ENCODE data around the gene SPEF2. TPM values are rescaled to one million over a fixed set of nuclear protein-coding genes. Genes with fewer than 3 reads are reported as not detected.

SPEF2 gene
- total RNA-seq, 2 experiments from 2014 or later = 6.7 to 8.3 TPM

- CTCF ChIA-PET = interaction anchor here (1.4 kb wide), 1 partner anchor 154 kb away, joined by 4 read pairs; no protein-coding TSS in a partner anchor
- POLR2A ChIA-PET = interaction anchor here (0.7 kb wide), 1 partner anchor 9 kb away, joined by 3 read pairs; no protein-coding TSS in a partner anchor
These were observed 153.6 kb downstream of the SPEF2 start for GRCh38 chr5:35771300-35771699.

GRCh38 chr5:35771839-35772238 lies 154.2 kb downstream of the SPEF2 start:
- ChIA-PET POLR2A (no interaction called here), CTCF (no interaction called here)

- ChIA-PET POLR2A (no interaction called here), CTCF (interaction anchor here (1.2 kb wide), 1 partner anchor 78 kb away, joined by 3 read pairs; no protein-coding TSS in a partner anchor)
These were observed 156.3 kb downstream of the SPEF2 start for GRCh38 chr5:35773967-35774366.

- POLR2A ChIA-PET = interaction anchor here (0.6 to 1.4 kb wide), 3 partner anchors 58 to 80 kb away, joined by 3 to 6 read pairs (median 3); partner anchors contain the start of gene IL7R
- CTCF ChIA-PET = interaction anchor here (0.9 to 2.8 kb wide), 7 partner anchors 17 to 150 kb away, joined by 3 to 11 read pairs (median 7); no protein-coding TSS in a partner anchor
These were observed 159.1 kb downstream of the SPEF2 start for GRCh38 chr5:35776757-35777156.

- CTCF ChIA-PET = interaction anchor here (0.8 to 2.8 kb wide), 13 partner anchors 17 to 149 kb away, joined by 3 to 11 read pairs (median 4); partner anchors contain the start of gene IL7R
- POLR2A ChIA-PET = interaction anchor here (0.6 to 1.4 kb wide), 4 partner anchors 9 to 79 kb away, joined by 3 to 6 read pairs (median 3); partner anchors contain the start of gene IL7R
These were observed 159.9 kb downstream of the SPEF2 start for GRCh38 chr5:35777358-35778087.

GRCh38 chr5:35778259-35778769 lies 160.7 kb downstream of the SPEF2 start:
- POLR2A ChIA-PET = no interaction called here
- CTCF ChIA-PET = interaction anchor here (0.9 to 6.7 kb wide), 9 partner anchors 16 to 147 kb away, joined by 3 to 36 read pairs (median 6); partner anchors contain the start of gene IL7R

GRCh38 chr5:35780236-35780635 lies 162.6 kb downstream of the SPEF2 start:
- CTCF ChIA-PET = interaction anchor here (1.1 to 6.7 kb wide), 3 partner anchors 74 to 145 kb away, joined by 3 to 36 read pairs (median 6); no protein-coding TSS in a partner anchor
- POLR2A ChIA-PET = no interaction called here

- ChIA-PET CTCF (interaction anchor here (2.2 to 6.7 kb wide), 2 partner anchors 130 to 144 kb away, joined by 6 to 36 read pairs; no protein-coding TSS in a partner anchor), POLR2A (interaction anchor here (0.9 to 1.2 kb wide), 2 partner anchors 13 to 42 kb away, joined by 3 read pairs; no protein-coding TSS in a partner anchor)
These were observed 163.6 kb downstream of the SPEF2 start for GRCh38 chr5:35781181-35781790.

- CTCF ChIA-PET = interaction anchor here (1.3 to 6.7 kb wide), 5 partner anchors 11 to 166 kb away, joined by 4 to 36 read pairs (median 5); partner anchors contain the start of gene SPEF2
- POLR2A ChIA-PET = no interaction called here
These were observed 165.9 kb downstream of the SPEF2 start for GRCh38 chr5:35783551-35783950.

GRCh38 chr5:35785601-35786085 lies 168.0 kb downstream of the SPEF2 start:
- CTCF ChIA-PET = interaction anchor here (0.5 to 2.6 kb wide), 6 partner anchors 18 to 123 kb away, joined by 3 to 9 read pairs (median 4); no protein-coding TSS in a partner anchor

GRCh38 chr5:35788724-35789123 lies 171.1 kb downstream of the SPEF2 start:
- CTCF ChIA-PET = interaction anchor here (1.4 kb wide), 1 partner anchor 136 kb away, joined by 4 read pairs; no protein-coding TSS in a partner anchor
- POLR2A ChIA-PET = no interaction called here

More at GRCh38 chr5:35785601-35786085, 168.0 kb downstream of the SPEF2 start:
- POLR2A ChIA-PET = interaction anchor here (0.6 to 1.3 kb wide), 6 partner anchors 9 to 219 kb away, joined by 3 to 8 read pairs (median 4); no protein-coding TSS in a partner anchor

GRCh38 chr5:35789732-35790456 lies 172.2 kb downstream of the SPEF2 start:
- ChIA-PET POLR2A (no interaction called here), CTCF (no interaction called here)

- POLR2A ChIA-PET = interaction anchor here (0.6 kb wide), 1 partner anchor 21 kb away, joined by 3 read pairs; no protein-coding TSS in a partner anchor
- CTCF ChIA-PET = no interaction called here
These were observed 172.8 kb downstream of the SPEF2 start for GRCh38 chr5:35790457-35790822.

- ChIA-PET CTCF (interaction anchor here (0.6 to 3.0 kb wide), 14 partner anchors 10 to 177 kb away, joined by 3 to 17 read pairs (median 4); partner anchors contain the start of gene SPEF2), POLR2A (interaction anchor here (0.6 to 1.7 kb wide), 7 partner anchors 9 to 125 kb away, joined by 3 to 9 read pairs (median 3); no protein-coding TSS in a partner anchor)
These were observed 176.6 kb downstream of the SPEF2 start for GRCh38 chr5:35794328-35794619.

- ChIA-PET POLR2A (interaction anchor here (0.6 to 1.7 kb wide), 8 partner anchors 9 to 124 kb away, joined by 3 to 9 read pairs (median 3); no protein-coding TSS in a partner anchor), CTCF (interaction anchor here (0.9 to 3.0 kb wide), 12 partner anchors 9 to 177 kb away, joined by 3 to 17 read pairs (median 4); partner anchors contain the start of gene SPEF2)
These were observed 177.2 kb downstream of the SPEF2 start for GRCh38 chr5:35794684-35795375.

GRCh38 chr5:35799181-35799580 lies 181.5 kb downstream of the SPEF2 start:
- CTCF ChIA-PET = no interaction called here
- POLR2A ChIA-PET = interaction anchor here (0.5 kb wide), 1 partner anchor 62 kb away, joined by 4 read pairs; no protein-coding TSS in a partner anchor

- ChIA-PET POLR2A (interaction anchor here (0.5 kb wide), 1 partner anchor 61 kb away, joined by 4 read pairs; no protein-coding TSS in a partner anchor), CTCF (no interaction called here)
These were observed 182.1 kb downstream of the SPEF2 start for GRCh38 chr5:35799753-35800152.

- ChIA-PET POLR2A (no interaction called here), CTCF (interaction anchor here (1.1 to 3.1 kb wide), 5 partner anchors 9 to 26 kb away, joined by 3 to 9 read pairs (median 3); no protein-coding TSS in a partner anchor)
These were observed 185.6 kb downstream of the SPEF2 start for GRCh38 chr5:35803191-35803651.

Data from activated CD8-positive, alpha-beta memory T cell treated with anti-CD3 and anti-CD28 coated beads for 36 hours (primary cell).